ENCODE data around the gene TNRC6B.

Gene TNRC6B

DNA sequence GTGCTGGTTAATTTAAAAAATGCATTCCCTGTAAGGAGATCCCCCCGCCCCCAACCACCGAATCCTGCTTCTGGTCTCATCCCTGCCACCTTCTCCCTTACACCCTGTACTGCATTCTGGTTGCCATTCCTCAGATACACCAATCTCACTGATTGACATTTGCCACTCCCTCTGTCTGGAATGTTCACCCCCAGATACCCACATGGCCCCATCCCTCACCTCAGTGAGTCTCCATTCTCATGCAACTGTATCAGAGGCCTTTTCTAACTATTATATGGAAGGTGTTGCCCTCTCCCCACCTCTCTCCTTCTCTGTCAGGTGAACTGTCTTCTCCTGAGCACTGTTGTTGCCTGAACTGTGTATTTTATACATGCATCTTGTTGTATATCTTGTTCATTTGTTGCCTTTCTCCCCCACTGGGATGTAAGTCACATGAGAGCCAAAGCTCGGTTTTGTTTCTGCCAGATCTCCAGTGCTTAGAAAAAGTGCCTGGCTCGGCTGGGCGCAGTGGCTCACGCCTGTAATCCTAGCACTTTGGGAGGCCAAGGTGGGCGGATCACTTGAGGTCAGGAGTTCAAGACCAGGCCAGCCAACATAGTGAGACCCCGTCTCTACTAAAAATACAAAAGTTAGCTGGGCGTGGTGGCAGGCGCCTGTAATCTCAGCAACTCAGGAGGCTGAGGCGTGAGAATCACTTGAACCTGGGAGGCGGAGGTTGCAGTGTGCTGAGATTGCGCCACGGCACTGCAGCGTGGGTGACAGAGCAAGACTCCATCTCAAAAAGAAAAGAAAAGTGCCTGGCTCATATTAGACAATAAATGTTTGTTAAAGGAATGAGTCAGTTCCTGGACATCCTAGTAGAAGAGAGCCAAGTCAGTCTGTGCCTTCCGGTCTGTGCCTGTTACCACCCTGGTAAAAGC is 61.0 kb downstream of the TNRC6B start:
- no peak for TF ChIP-seq GATA2 (IDR thresholded peaks at IDR 0.05; ENCODE audit: low read depth, low read length)
- TF ChIP-seq GATA3 (IDR thresholded peaks at IDR 0.05; ENCODE audit: low read depth, low read length) = no peak

- TF ChIP-seq GATA3 (IDR thresholded peaks at IDR 0.05; ENCODE audit: low read depth, low read length) (no peak), GATA2 (IDR thresholded peaks at IDR 0.05; ENCODE audit: low read depth, low read length) (no peak)
Observed at GRCh38 chr22:40239345-40239683, 61.6 kb downstream of the TNRC6B start.

DNA sequence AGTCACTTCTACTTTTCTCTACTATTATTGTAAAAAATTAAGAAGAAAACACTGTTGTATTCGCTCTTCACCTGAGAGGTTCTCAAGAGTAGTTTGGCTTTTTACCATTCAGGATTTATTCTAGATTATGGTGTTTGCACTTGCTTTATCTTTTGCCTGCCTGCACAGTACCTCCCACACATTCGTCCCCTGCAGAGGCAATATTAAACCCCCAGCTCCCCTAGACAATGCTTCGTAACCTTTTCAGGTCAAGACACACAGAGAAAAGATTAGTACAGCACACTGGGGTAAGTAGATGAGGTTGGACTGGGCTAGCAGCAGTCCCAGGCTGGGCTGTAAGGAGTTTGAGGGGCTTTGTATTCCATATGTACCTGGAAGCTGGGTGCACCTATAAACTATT is 62.4 kb downstream of the TNRC6B start:
- TF ChIP-seq GATA2 (IDR thresholded peaks at IDR 0.05; ENCODE audit: low read depth, low read length) (no peak), GATA3 (IDR thresholded peaks at IDR 0.05; ENCODE audit: low read depth, low read length) (no peak)

GRCh38 chr22:40240686-40241085 is 63.0 kb downstream of the TNRC6B start:
- TF ChIP-seq GATA3 (IDR thresholded peaks at IDR 0.05; ENCODE audit: low read depth, low read length) (no peak), GATA2 (IDR thresholded peaks at IDR 0.05; ENCODE audit: low read depth, low read length) (no peak)

GRCh38 chr22:40241200-40241763 is 63.6 kb downstream of the TNRC6B start:
- TF ChIP-seq GATA2 (IDR thresholded peaks at IDR 0.05; ENCODE audit: low read depth, low read length) (no peak), GATA3 (IDR thresholded peaks at IDR 0.05; ENCODE audit: low read depth, low read length) (no peak)

DNA sequence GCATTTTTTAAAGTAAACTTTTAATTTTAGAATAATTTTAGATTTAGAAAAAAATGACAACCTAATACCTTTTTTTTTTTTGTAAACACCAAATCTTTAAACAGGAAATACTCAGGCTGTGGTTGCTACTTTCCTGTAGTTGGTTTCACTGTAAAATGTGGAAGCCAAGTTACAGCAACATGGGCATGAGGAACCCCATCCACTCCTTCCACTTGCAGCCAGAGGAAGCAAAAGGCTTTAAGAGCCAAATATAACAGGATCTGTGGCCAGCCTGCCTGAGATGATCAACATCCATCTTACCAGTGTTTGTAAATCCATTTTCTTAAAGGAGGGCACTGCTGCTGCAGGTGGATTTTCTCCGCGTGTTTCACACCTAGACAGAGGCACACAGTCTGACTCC is 66.2 kb downstream of the TNRC6B start:
- no peak for TF ChIP-seq GATA3 (IDR thresholded peaks at IDR 0.05; ENCODE audit: low read depth, low read length)
- no peak for TF ChIP-seq GATA2 (IDR thresholded peaks at IDR 0.05; ENCODE audit: low read depth, low read length)

DNA sequence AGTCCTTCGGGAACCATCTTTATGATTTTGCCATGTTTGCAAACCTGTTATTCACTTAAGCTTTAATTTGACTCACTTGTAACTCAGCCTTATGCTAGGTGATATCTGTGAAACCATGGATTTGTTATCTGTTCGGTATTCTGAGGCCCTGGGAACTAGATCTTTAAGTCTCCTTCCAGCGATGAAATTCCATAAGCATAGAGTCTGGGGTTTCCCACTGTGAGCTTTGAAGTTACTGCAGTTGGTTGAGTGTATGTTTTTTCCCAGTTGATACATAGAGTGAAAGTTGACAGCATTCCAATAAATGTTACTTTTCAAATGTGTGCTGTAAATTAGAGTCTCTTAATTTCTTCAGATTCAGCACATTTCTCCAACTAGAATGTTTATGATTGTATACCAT is 66.9 kb downstream of the TNRC6B start:
- TF ChIP-seq GATA2 (IDR thresholded peaks at IDR 0.05; ENCODE audit: low read depth, low read length) = no peak

- TF ChIP-seq GATA3 (IDR thresholded peaks at IDR 0.05; ENCODE audit: low read depth, low read length) (no peak), GATA2 (IDR thresholded peaks at IDR 0.05; ENCODE audit: low read depth, low read length) (no peak)
Observed at GRCh38 chr22:40247976-40248375, 70.3 kb downstream of the TNRC6B start.

- TF ChIP-seq GATA2 (IDR thresholded peaks at IDR 0.05; ENCODE audit: low read depth, low read length) = no peak
- TF ChIP-seq GATA3 (IDR thresholded peaks at IDR 0.05; ENCODE audit: low read depth, low read length) = no peak
Observed at GRCh38 chr22:40249286-40249685, 71.6 kb downstream of the TNRC6B start.

GRCh38 chr22:40250608-40251007 is 72.9 kb downstream of the TNRC6B start:
- no peak for TF ChIP-seq GATA2 (IDR thresholded peaks at IDR 0.05; ENCODE audit: low read depth, low read length)
- TF ChIP-seq GATA3 (IDR thresholded peaks at IDR 0.05; ENCODE audit: low read depth, low read length) = no peak

DNA sequence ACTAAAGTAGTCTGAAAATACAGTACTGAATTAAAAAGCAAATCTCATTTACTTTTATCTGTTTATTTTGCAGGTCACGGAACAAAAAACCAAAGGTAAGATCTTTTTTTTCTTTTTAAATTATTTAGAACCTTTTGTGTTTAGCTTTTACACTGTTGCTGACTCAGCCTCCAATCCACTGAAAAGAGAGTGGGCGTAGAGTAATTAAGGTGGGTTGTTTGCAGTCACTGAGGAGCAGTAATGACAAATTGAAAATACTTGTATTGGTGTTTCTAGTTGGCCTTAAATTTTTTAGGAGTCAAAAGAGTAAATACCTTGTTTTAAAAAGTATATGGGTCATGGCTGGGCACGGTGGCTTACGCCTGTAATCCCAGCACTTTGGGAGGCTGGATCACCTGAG is 73.4 kb downstream of the TNRC6B start:
- TF ChIP-seq GATA2 (IDR thresholded peaks at IDR 0.05; ENCODE audit: low read depth, low read length) (no peak), GATA3 (IDR thresholded peaks at IDR 0.05; ENCODE audit: low read depth, low read length) (no peak)

DNA sequence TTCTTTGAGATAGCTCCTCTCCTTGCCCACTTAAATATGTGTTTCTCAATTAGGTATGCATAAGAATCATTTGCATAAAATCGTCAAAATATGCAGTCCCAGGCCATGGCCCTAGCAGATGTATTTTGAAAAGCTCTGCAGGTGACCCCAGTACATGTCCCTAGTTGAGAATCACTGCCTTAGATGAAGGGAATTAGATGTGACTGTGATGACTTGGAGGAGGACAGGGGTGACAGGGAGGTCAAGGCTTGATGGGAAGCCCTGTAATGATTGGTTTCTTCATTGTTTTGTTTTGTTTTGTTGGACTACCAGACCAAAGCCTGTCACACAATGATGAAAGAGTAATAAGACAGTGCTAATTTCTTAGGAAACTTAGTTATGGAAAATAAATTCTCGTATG is 74.4 kb downstream of the TNRC6B start:
- TF ChIP-seq GATA2 (IDR thresholded peaks at IDR 0.05; ENCODE audit: low read depth, low read length) = no peak
- no peak for TF ChIP-seq GATA3 (IDR thresholded peaks at IDR 0.05; ENCODE audit: low read depth, low read length)

DNA sequence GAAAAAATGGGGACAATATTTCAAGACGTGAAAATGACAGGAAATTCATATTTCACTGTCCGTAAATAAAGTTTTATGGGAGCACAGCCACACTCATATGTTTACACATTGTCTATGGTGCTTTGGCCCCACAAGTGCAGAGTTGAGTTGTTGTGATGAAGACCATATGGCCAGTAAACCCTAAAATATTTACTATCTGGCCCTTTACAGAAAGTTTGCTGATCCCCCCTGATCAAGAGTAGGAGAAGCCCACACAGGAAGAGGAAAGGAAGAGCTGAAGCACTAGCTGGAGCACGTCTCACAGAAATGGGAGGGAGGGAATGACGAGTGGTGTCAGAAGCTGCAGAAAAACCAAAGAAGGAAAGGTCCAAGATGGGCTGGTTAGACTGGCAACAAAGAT is 78.8 kb downstream of the TNRC6B start:
- TF ChIP-seq GATA2 (IDR thresholded peaks at IDR 0.05; ENCODE audit: low read depth, low read length) (no peak), GATA3 (IDR thresholded peaks at IDR 0.05; ENCODE audit: low read depth, low read length) (no peak)

DNA sequence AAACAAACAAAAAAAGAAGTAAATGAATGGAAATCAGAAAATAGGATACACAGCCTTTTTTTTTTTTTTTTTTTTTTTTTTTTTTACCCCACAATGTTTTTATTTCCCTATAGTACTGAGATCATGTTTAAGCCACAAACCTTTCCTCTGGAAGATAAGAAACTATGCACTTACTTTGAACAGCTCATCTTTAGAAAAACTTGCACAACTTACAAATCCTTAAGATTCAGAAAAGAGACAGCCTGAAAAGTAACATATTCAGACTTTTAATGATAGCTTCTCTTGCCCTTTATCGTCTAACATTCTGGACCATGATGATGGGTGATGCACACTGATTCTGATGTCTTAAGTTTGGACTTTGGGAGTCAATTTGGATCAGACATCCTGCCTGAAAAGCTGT is 80.3 kb downstream of the TNRC6B start:
- TF ChIP-seq GATA2 (IDR thresholded peaks at IDR 0.05; ENCODE audit: low read depth, low read length) (no peak), GATA3 (IDR thresholded peaks at IDR 0.05; ENCODE audit: low read depth, low read length) (no peak)

DNA sequence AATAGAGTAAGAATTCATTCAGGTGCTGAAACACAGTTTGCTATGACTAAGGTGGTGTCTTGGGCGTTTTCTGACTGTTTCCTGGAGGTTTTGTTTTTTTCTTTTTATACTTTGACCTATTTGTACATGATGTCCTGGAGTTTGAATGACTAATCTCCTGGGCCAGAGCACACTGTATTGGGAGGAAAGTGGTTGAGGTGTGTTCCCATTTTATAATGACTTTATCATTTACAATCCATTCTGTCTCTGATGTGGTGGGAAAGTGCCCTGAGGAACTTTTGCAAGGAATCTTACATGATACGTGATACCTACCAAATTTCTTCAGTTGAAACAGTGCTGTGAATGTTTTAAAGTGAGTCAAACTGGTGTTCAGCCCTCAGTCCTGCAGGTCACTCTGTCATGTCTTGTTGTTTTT is 80.8 kb downstream of the TNRC6B start:
- no peak for TF ChIP-seq GATA2 (IDR thresholded peaks at IDR 0.05; ENCODE audit: low read depth, low read length)
- no peak for TF ChIP-seq GATA3 (IDR thresholded peaks at IDR 0.05; ENCODE audit: low read depth, low read length)
